ENCODE data around the gene EVC2. TPM values are rescaled to one million over a fixed set of nuclear protein-coding genes. Genes with fewer than 3 reads are reported as not detected.

EVC2 gene
- total RNA-seq, 2 donors from 2014 or later, result 0.49 to 0.93 TPM

GRCh38 chr4:5711479-5712184 lies 3.3 kb upstream of the EVC2 start:
- Histone ChIP-seq H3K27me3 (no peaks in the 10 kb centered on the region), H3K4me1 (no peaks in the 10 kb centered on the region), H3K9me3 (no peaks in the 10 kb centered on the region), H3K36me3 (no peaks in the 10 kb centered on the region), H3K9ac (ENCODE audit: low read depth in 2 of 2, low read length in 2 of 2) (no peak overlapping the region), H3K4me3 (peak overlapping the region; percentile 23), H3K27ac (no peak overlapping the region)
- intact Hi-C loops (cut with DNase I), result no loop called here
- DNase-seq, result no peak
- TF ChIP-seq CTCF (IDR thresholded peaks at IDR 0.05), result no peak

- DNase-seq, result peak; percentile 68
- no peak for TF ChIP-seq CTCF (IDR thresholded peaks at IDR 0.05)
- Histone ChIP-seq H3K27me3 (no peaks in the 10 kb centered on the region), H3K9me3 (no peaks in the 10 kb centered on the region), H3K36me3 (no peaks in the 10 kb centered on the region), H3K4me1 (no peaks in the 10 kb centered on the region), H3K4me3 (peak within 1 kb of the TSS; percentile 23), H3K27ac (no peak within 1 kb of the TSS), H3K9ac (ENCODE audit: low read depth in 2 of 2, low read length in 2 of 2) (peak within 1 kb of the TSS in 1 of 2 donors; percentile 60)
- intact Hi-C loops (cut with DNase I), result no loop called here
Measured at GRCh38 chr4:5710961-5711478, 2.7 kb upstream of the EVC2 start, which contains the start of gene EVC. Gene EVC (plus strand): TSS chr4:5711201. CDS start chr4:5711381, 180 bp downstream.

- Histone ChIP-seq H3K9me3 (no peaks in the 10 kb centered on the region), H3K4me3 (peak overlapping the region; percentile 7), H3K27ac (no peak overlapping the region), H3K9ac (ENCODE audit: low read depth in 2 of 2, low read length in 2 of 2) (peak overlapping the region in 1 of 2 donors; percentile 60), H3K27me3 (no peaks in the 10 kb centered on the region), H3K4me1 (no peaks in the 10 kb centered on the region), H3K36me3 (no peaks in the 10 kb centered on the region)
- intact Hi-C loops (cut with DNase I), result no loop called here
- TF ChIP-seq CTCF (IDR thresholded peaks at IDR 0.05), result no peak
- no peak for DNase-seq
Measured at GRCh38 chr4:5710065-5710960, 2.0 kb upstream of the EVC2 start.

GRCh38 chr4:5709207-5709575 lies 832 bp upstream of the EVC2 start:
- TF ChIP-seq CTCF (IDR thresholded peaks at IDR 0.05), result no peak
- Histone ChIP-seq H3K4me3 (no peak overlapping the region), H3K27ac (peak overlapping the region; percentile 39), H3K9ac (ENCODE audit: low read depth in 2 of 2, low read length in 2 of 2) (peak overlapping the region in 1 of 2 donors; percentile 24), H3K27me3 (no peaks in the 10 kb centered on the region), H3K36me3 (no peaks in the 10 kb centered on the region), H3K9me3 (no peaks in the 10 kb centered on the region), H3K4me1 (no peaks in the 10 kb centered on the region)
- no peak for DNase-seq
- intact Hi-C loops (cut with DNase I), result no loop called here

- Histone ChIP-seq H3K4me1 (no peaks in the 10 kb centered on the region), H3K27ac (peak overlapping the region; percentile 39), H3K36me3 (no peaks in the 10 kb centered on the region), H3K4me3 (peak overlapping the region; percentile 49), H3K27me3 (no peaks in the 10 kb centered on the region), H3K9me3 (no peaks in the 10 kb centered on the region), H3K9ac (ENCODE audit: low read depth in 2 of 2, low read length in 2 of 2) (peak overlapping the region in 1 of 2 donors; percentile 76)
- intact Hi-C loops (cut with DNase I), result no loop called here
- no peak for TF ChIP-seq CTCF (IDR thresholded peaks at IDR 0.05)
- no peak for DNase-seq
Measured at GRCh38 chr4:5707778-5708448, 446 bp downstream of the EVC2 start.
